HCT116 (cell line): ENCODE results near the gene SLC8A1. TPM values are rescaled to one million over a fixed set of nuclear protein-coding genes. Genes with fewer than 3 reads are reported as not detected.

Experiments used
- ATAC-seq: fragments of 200-7000 bp; cut with Tn5 transposase; 2 replicates; pipeline ENCODE4 v1.9.1; 2020; ENCODE audit warnings: mild to moderate bottlenecking, moderate library complexity
- BruUV-seq: library from RNA; stranded (reverse); fragments of 400-500 nt; replicated peaks from 2 replicates; lab custom pipeline; 2021; lab: Mats Ljungman, UMichigan
- CTCF ChIA-PET: fragments of 300-600 bp; sonication (Branson Sonifier 250); formaldehyde crosslinking; loops from one replicate; lab custom pipeline; 2021; ENCODE audit warnings: antibody characterized with exemption; lab: Charles Lee
- POLR2A ChIA-PET: fragments of 300-600, 350-600 bp; sonication (Branson Sonifier 250); formaldehyde crosslinking; loops from one replicate; lab custom pipeline; 2021; ENCODE audit warnings: antibody characterized with exemption; lab: Charles Lee
- RAD21 ChIA-PET, 2 experiments: fragments of 300-600 bp; sonication (Branson Sonifier 250); formaldehyde crosslinking; loops; one replicate each; lab custom pipeline; 2023; ENCODE audit warnings: low total read pairs in 2 of 2; ENCODE audit not compliant: uncharacterized antibody in 2 of 2, unreplicated experiment in 2 of 2, low non-redundant PET in 1 of 2; lab: Charles Lee
- DNase-seq: peaks from one replicate; pipeline ENCODE4 v3.0.0-alpha.2; 2010; ENCODE audit warnings: low read depth, low spot score
- H2AFZ ChIP-seq: fragments of 200-600 bp; shearing (Covaris generic), sonication (generic); 2 replicates; pipeline ENCODE4 v1.6.1; 2017; ENCODE audit warnings: low read depth, mixed run types, mixed read lengths, antibody characterized with exemption, low read length; ENCODE audit not compliant: poor library complexity, severe bottlenecking
- H3K27ac ChIP-seq: 2 replicates; pipeline ENCODE4 v1.5.1; 2012; ENCODE audit warnings: low read depth, low read length
- H3K27me3 ChIP-seq: fragments of 200-600 bp; sonication (generic); 2 replicates; pipeline ENCODE4 v1.6.1; 2016; ENCODE audit warnings: mixed run types, low read length, mixed read lengths; ENCODE audit not compliant: insufficient read depth
- H3K36me3 ChIP-seq, 2 experiments: fragments of 200-500 bp in 1 of 2; fragments of 200-600 bp in 1 of 2; sonication (Bioruptor generic) in 1 of 2; sonication (generic) in 1 of 2; 2 replicates each; pipeline versions ENCODE4 v1.5.1 to v1.6.1; 2014 to 2016; ENCODE audit warnings: low read length in 2 of 2, inconsistent platforms in 1 of 2, mixed read lengths in 1 of 2, mixed run types in 1 of 2; ENCODE audit not compliant: insufficient read depth in 2 of 2, control insufficient read depth in 1 of 2
- H3K4me1 ChIP-seq, 2 experiments: fragments of 200-600 bp in 1 of 2; sonication (generic) in 1 of 2; 2 replicates each; pipeline versions ENCODE4 v1.5.1 to v1.6.1; 2012 to 2017; ENCODE audit warnings: low read length in 2 of 2, inconsistent platforms in 1 of 2, mild to moderate bottlenecking in 1 of 2, mixed read lengths in 1 of 2, mixed run types in 1 of 2, moderate library complexity in 1 of 2; ENCODE audit not compliant: insufficient read depth in 2 of 2, control insufficient read depth in 1 of 2
- H3K4me2 ChIP-seq: fragments of 200-600 bp; sonication (generic); 2 replicates; pipeline ENCODE4 v1.6.1; 2017; ENCODE audit warnings: mixed run types, low read length, mixed read lengths
- H3K4me3 ChIP-seq, 2 experiments: fragments of 200-600 bp in 1 of 2; sonication (generic) in 1 of 2; replicated peaks in 1 of 2; 2 replicates each; pipeline ENCODE4 v1.5.1; 2011 to 2016; ENCODE audit warnings: low read length in 2 of 2, control low read depth in 1 of 2, low read depth in 1 of 2, mild to moderate bottlenecking in 1 of 2, mixed read lengths in 1 of 2, mixed run types in 1 of 2
- H3K79me2 ChIP-seq: fragments of 200-600 bp; sonication (generic); 2 replicates; pipeline ENCODE4 v1.6.1; 2017; ENCODE audit warnings: mild to moderate bottlenecking, mixed run types, low read length, moderate library complexity, mixed read lengths; ENCODE audit not compliant: insufficient read depth
- H3K9ac ChIP-seq: fragments of 200-600 bp; sonication (generic); 2 replicates; pipeline ENCODE4 v1.6.1; 2016; ENCODE audit warnings: low read length, mixed read lengths
- H3K9me2 ChIP-seq: fragments of 200-600 bp; sonication (generic), shearing (Covaris generic); 2 replicates; pipeline ENCODE4 v1.6.1; 2017; ENCODE audit warnings: mixed run types, mild to moderate bottlenecking, moderate library complexity; ENCODE audit not compliant: insufficient read depth
- H3K9me3 ChIP-seq, 2 experiments: fragments of 200-500 bp in 1 of 2; fragments of 200-600 bp in 1 of 2; sonication (Bioruptor generic) in 1 of 2; sonication (generic) in 1 of 2; 2 replicates each; pipeline ENCODE4 v1.6.1; 2014 to 2017; ENCODE audit warnings: low read length in 2 of 2, mixed read lengths in 2 of 2, inconsistent platforms in 1 of 2, low read depth in 1 of 2, mild to moderate bottlenecking in 1 of 2, mixed run types in 1 of 2, moderate library complexity in 1 of 2; ENCODE audit not compliant: control insufficient read depth in 1 of 2, insufficient read depth in 1 of 2
- H4K20me1 ChIP-seq: fragments of 200-600 bp; sonication (generic), shearing (Covaris generic); 2 replicates; pipeline ENCODE4 v1.6.1; 2017; ENCODE audit warnings: mixed run types, mild to moderate bottlenecking, moderate library complexity; ENCODE audit not compliant: insufficient read depth
- EGR1 ChIP-seq: IDR thresholded peaks from 2 replicates; pipeline ENCODE4 v1.6.1; 2012; ENCODE audit warnings: low read depth
- EZH2 ChIP-seq: fragments of 200-600 bp; sonication (generic); IDR thresholded peaks from 2 replicates; pipeline ENCODE4 v1.6.1; 2017; ENCODE audit warnings: antibody characterized with exemption, mixed run types
- FOSL1 ChIP-seq: IDR thresholded peaks from 2 replicates; pipeline ENCODE4 v1.6.1; 2012; ENCODE audit warnings: low read depth
- JUND ChIP-seq: IDR thresholded peaks from 2 replicates; pipeline ENCODE4 v1.6.1; 2012
- POLR2A ChIP-seq: IDR thresholded peaks from 2 replicates; pipeline ENCODE4 v1.7.0; 2011; ENCODE audit warnings: borderline replicate concordance; ENCODE audit not compliant: insufficient read depth, insufficient read length; ENCODE audit errors: extremely low read depth
- POLR2AphosphoS5 ChIP-seq: IDR thresholded peaks from 2 replicates; pipeline ENCODE4 v1.6.1; 2011; ENCODE audit warnings: mild to moderate bottlenecking, low read depth, low read length, moderate library complexity
- RAD21 ChIP-seq: IDR thresholded peaks from 2 replicates; pipeline ENCODE4 v1.6.1; 2012; ENCODE audit warnings: low read depth, mild to moderate bottlenecking
- SIN3A ChIP-seq: IDR thresholded peaks from 2 replicates; pipeline ENCODE4 v1.6.1; 2012; ENCODE audit warnings: low read depth
- SP1 ChIP-seq: IDR thresholded peaks from 2 replicates; pipeline ENCODE4 v1.6.1; 2012; ENCODE audit warnings: low read depth
- SRF ChIP-seq: IDR thresholded peaks from 2 replicates; pipeline ENCODE4 v1.6.1; 2012; ENCODE audit warnings: low read depth
- TCF7L2 ChIP-seq: IDR thresholded peaks from 2 replicates; pipeline ENCODE4 v1.7.0; 2011; ENCODE audit warnings: borderline replicate concordance, inconsistent platforms; ENCODE audit not compliant: insufficient read depth, insufficient read length; ENCODE audit errors: extremely low read depth
- YY1 ChIP-seq: IDR thresholded peaks from 2 replicates; pipeline ENCODE4 v1.6.1; 2011; ENCODE audit warnings: low read length, low read depth, moderate library complexity, mild to moderate bottlenecking; ENCODE audit not compliant: insufficient replicate concordance; ENCODE audit errors: extremely low read depth
- intact Hi-C: fragments of 100-400 bp; cut with micrococcal nuclease; formaldehyde crosslinking; loops from 2 replicates; pipeline ENCODE4 v1.10.0; 2022
- total RNA-seq: library from RNA; stranded (reverse); gene quantifications from one replicate; pipeline ENCODE4 v1.2.1, GENCODE V29; 2021; ENCODE audit not compliant: unreplicated experiment
- TF ChIP-seq, protein P1 (sequence below): IDR thresholded peaks from 2 replicates; pipeline ENCODE4 v1.6.1; 2012
- TF ChIP-seq, protein P2 (sequence below), 3 experiments: fragments of 200-600 bp in 1 of 3; sonication (generic) in 1 of 3; IDR thresholded peaks in 2 of 3; conservative IDR thresholded peaks in 1 of 3; 2 replicates each; pipeline ENCODE4 v1.5.1; 2012 to 2017; ENCODE audit warnings: low read depth in 2 of 3, low read length in 2 of 3, antibody characterized with exemption in 1 of 3, borderline replicate concordance in 1 of 3, control low read depth in 1 of 3, mild to moderate bottlenecking in 1 of 3, mixed read lengths in 1 of 3, mixed run types in 1 of 3, moderate library complexity in 1 of 3; ENCODE audit not compliant: insufficient read depth in 1 of 3
- TF ChIP-seq, protein P3 (sequence below): IDR thresholded peaks from 2 replicates; pipeline ENCODE4 v1.6.1; 2011; ENCODE audit warnings: mild to moderate bottlenecking, low read length, moderate library complexity; ENCODE audit not compliant: insufficient replicate concordance; ENCODE audit errors: extremely low read depth

The SLC8A1 gene
- total RNA-seq, 1 experiment from 2014 or later = 0.07 TPM

DNA sequence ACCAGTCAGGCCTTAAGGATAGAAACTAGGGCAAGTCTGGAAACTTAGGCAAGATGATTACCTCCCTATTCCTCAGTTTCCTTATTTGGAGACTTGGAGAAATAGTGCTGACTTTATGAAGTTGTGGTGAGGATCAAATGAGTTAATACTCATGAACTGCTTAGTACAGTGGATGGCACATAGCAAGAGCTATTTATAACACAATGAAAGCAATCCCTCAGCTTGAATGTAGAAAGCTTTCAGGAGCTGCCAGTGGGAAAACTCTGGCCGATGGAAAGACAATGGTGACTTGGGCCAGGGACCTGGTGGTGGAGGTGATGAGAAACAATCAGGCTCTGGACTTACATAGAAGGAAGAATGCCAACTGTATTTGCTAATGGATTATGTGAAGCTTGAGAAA lies 403.4 kb downstream of the SLC8A1 start (continued):
- TF ChIP-seq, protein P1, sequence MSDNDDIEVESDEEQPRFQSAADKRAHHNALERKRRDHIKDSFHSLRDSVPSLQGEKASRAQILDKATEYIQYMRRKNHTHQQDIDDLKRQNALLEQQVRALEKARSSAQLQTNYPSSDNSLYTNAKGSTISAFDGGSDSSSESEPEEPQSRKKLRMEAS = no peak
- TF ChIP-seq FOSL1 (no peak), EGR1 (no peak), YY1 (no peak)
- TF ChIP-seq, all 23 proteins: peak for 0

DNA sequence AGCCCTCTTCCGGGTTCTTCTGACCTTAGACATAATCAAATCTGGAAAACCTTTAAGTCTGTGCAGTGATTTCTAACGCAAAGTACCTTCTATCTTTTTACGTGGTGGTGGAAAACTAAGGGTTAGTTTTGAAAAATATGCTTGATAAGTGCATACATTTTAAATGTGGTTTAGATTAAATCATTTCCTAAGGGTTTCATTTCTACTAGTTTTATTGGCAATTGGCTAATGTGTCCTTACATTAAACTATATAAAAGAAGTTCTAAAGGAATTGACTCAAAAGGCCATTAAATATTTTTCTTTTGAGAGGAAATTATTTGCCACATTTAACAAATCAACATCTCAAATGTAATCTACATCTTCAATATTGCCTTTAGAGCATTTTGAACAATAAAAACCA lies 404.5 kb downstream of the SLC8A1 start:
- RAD21 ChIA-PET = no interaction called here
- Histone ChIP-seq H4K20me1 (no peaks in the 10 kb centered on the region), H3K9me3 (no peaks in the 10 kb centered on the region), H3K27ac (no peak overlapping the region), H3K4me3 (no peak overlapping the region), H2AFZ (no peak overlapping the region), H3K9me2 (no peaks in the 10 kb centered on the region), H3K27me3 (peaks cover 25% of the 10 kb centered on the region), H3K4me2 (no peak overlapping the region), H3K4me1 (no peaks in the 10 kb centered on the region), H3K79me2 (no peaks in the 10 kb centered on the region), H3K9ac (no peak overlapping the region), H3K36me3 (no peaks in the 10 kb centered on the region)
- BruUV-seq = no TSS peak
- POLR2A ChIA-PET = no interaction called here
- ATAC-seq (no peak), DNase-seq (no peak)
- TF ChIP-seq, protein P2, sequence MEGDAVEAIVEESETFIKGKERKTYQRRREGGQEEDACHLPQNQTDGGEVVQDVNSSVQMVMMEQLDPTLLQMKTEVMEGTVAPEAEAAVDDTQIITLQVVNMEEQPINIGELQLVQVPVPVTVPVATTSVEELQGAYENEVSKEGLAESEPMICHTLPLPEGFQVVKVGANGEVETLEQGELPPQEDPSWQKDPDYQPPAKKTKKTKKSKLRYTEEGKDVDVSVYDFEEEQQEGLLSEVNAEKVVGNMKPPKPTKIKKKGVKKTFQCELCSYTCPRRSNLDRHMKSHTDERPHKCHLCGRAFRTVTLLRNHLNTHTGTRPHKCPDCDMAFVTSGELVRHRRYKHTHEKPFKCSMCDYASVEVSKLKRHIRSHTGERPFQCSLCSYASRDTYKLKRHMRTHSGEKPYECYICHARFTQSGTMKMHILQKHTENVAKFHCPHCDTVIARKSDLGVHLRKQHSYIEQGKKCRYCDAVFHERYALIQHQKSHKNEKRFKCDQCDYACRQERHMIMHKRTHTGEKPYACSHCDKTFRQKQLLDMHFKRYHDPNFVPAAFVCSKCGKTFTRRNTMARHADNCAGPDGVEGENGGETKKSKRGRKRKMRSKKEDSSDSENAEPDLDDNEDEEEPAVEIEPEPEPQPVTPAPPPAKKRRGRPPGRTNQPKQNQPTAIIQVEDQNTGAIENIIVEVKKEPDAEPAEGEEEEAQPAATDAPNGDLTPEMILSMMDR (IDR thresholded peaks at IDR 0.05 in 2 of 3, conservative IDR thresholded peaks at IDR 0.05 in 1 of 3; ENCODE audit: borderline replicate concordance in 1 of 3, insufficient read depth in 1 of 3, low read depth in 2 of 3, low read length in 2 of 3) = no peak
- TF ChIP-seq FOSL1 (no peak), SRF (no peak), SP1 (no peak), POLR2AphosphoS5 (no peak), TCF7L2 (no peak), EGR1 (no peak), POLR2A (no peak), RAD21 (no peak), SIN3A (no peak), YY1 (no peak), JUND (no peak), EZH2 (no peak)
- TF ChIP-seq, protein P3, sequence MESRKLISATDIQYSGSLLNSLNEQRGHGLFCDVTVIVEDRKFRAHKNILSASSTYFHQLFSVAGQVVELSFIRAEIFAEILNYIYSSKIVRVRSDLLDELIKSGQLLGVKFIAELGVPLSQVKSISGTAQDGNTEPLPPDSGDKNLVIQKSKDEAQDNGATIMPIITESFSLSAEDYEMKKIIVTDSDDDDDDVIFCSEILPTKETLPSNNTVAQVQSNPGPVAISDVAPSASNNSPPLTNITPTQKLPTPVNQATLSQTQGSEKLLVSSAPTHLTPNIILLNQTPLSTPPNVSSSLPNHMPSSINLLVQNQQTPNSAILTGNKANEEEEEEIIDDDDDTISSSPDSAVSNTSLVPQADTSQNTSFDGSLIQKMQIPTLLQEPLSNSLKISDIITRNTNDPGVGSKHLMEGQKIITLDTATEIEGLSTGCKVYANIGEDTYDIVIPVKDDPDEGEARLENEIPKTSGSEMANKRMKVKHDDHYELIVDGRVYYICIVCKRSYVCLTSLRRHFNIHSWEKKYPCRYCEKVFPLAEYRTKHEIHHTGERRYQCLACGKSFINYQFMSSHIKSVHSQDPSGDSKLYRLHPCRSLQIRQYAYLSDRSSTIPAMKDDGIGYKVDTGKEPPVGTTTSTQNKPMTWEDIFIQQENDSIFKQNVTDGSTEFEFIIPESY = no peak
- intact Hi-C loops = no loop called here
- CTCF ChIA-PET = no interaction called here
